CD4-positive, alpha-beta T cell treated with Interleukin-15 for 1 hour (primary cell): ENCODE data around the gene MYCBP.
A peak's percentile ranks its signal among the peaks of the same experiment; 100 is the strongest.
"Not testable (repeated sequence)": the region's sequence is repeated elsewhere in the genome, so short reads cannot be mapped to it uniquely, and the experiment has no call there.

Experiments used
- DNase-seq: peaks from one replicate; pipeline ENCODE4 v3.0.0-alpha.2; 2020

MYCBP gene

GRCh38 chr1:38873027-38873969 is at the start of gene MYCBP:
TSS of gene MYCBP (minus strand) at chr1:38873348. CDS start at chr1:38873305, 43 bp downstream.
- peak; percentile 98 for DNase-seq

- no peak for DNase-seq
Measured at GRCh38 chr1:38919130-38919529, 46.0 kb upstream of the MYCBP start.

- no peak for DNase-seq
Measured at GRCh38 chr1:38918568-38918967, 45.4 kb upstream of the MYCBP start.

GRCh38 chr1:38917772-38918171 is 44.6 kb upstream of the MYCBP start:
- no peak for DNase-seq

- DNase-seq: no peak
Measured at GRCh38 chr1:38917337-38917736, 44.2 kb upstream of the MYCBP start.

- DNase-seq: no peak
Measured at GRCh38 chr1:38915352-38915948, 42.3 kb upstream of the MYCBP start.

GRCh38 chr1:38914908-38915307 is 41.8 kb upstream of the MYCBP start:
- not testable (repeated sequence) for DNase-seq

- no peak for DNase-seq
Measured at GRCh38 chr1:38908821-38909220, 35.7 kb upstream of the MYCBP start.

- DNase-seq: no peak
Measured at GRCh38 chr1:38905985-38906384, 32.8 kb upstream of the MYCBP start.

- DNase-seq: no peak
Measured at GRCh38 chr1:38899560-38899959, 26.4 kb upstream of the MYCBP start.

GRCh38 chr1:38898653-38899230 is 25.6 kb upstream of the MYCBP start:
- no peak for DNase-seq

- no peak for DNase-seq
Measured at GRCh38 chr1:38896169-38896568, 23.0 kb upstream of the MYCBP start.

- no peak for DNase-seq
Measured at GRCh38 chr1:38892976-38893375, 19.8 kb upstream of the MYCBP start.

GRCh38 chr1:38891753-38892152 is 18.6 kb upstream of the MYCBP start:
- DNase-seq: no peak

GRCh38 chr1:38889589-38889988 is 16.4 kb upstream of the MYCBP start:
- no peak for DNase-seq

GRCh38 chr1:38888423-38889333 is 15.5 kb upstream of the MYCBP start:
- no peak for DNase-seq

- no peak for DNase-seq
Measured at GRCh38 chr1:38885092-38885491, 11.9 kb upstream of the MYCBP start.

- DNase-seq: no peak
Measured at GRCh38 chr1:38881487-38881886, 8.3 kb upstream of the MYCBP start, which contains the start of gene GJA9. TSS of gene GJA9 (minus strand) at chr1:38881587. CDS start at chr1:38876098, 5,489 bp downstream.

GRCh38 chr1:38875811-38876210 is 2.7 kb upstream of the MYCBP start:
- DNase-seq: no peak

- DNase-seq: peak; percentile 22
Measured at GRCh38 chr1:38872401-38873026, 634 bp downstream of the MYCBP start.

- DNase-seq: no peak
Measured at GRCh38 chr1:38870996-38871395, 2.2 kb downstream of the MYCBP start.

- DNase-seq: no peak
Measured at GRCh38 chr1:38867208-38867607, 5.9 kb downstream of the MYCBP start.
